Eye (tissue), 1 donor: ENCODE data around the gene CDC42BPA.
A peak's percentile ranks its signal among the peaks of the same experiment; 100 is the strongest.
"Not testable (repeated sequence)": the region's sequence is repeated elsewhere in the genome, so short reads cannot be mapped to it uniquely, and the experiment has no call there.

Source experiments
- DNase-seq: peaks from one replicate; pipeline ENCODE4 v3.0.0-alpha.2; 2015

CDC42BPA gene, protein sequence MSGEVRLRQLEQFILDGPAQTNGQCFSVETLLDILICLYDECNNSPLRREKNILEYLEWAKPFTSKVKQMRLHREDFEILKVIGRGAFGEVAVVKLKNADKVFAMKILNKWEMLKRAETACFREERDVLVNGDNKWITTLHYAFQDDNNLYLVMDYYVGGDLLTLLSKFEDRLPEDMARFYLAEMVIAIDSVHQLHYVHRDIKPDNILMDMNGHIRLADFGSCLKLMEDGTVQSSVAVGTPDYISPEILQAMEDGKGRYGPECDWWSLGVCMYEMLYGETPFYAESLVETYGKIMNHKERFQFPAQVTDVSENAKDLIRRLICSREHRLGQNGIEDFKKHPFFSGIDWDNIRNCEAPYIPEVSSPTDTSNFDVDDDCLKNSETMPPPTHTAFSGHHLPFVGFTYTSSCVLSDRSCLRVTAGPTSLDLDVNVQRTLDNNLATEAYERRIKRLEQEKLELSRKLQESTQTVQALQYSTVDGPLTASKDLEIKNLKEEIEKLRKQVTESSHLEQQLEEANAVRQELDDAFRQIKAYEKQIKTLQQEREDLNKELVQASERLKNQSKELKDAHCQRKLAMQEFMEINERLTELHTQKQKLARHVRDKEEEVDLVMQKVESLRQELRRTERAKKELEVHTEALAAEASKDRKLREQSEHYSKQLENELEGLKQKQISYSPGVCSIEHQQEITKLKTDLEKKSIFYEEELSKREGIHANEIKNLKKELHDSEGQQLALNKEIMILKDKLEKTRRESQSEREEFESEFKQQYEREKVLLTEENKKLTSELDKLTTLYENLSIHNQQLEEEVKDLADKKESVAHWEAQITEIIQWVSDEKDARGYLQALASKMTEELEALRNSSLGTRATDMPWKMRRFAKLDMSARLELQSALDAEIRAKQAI (N-terminal part only)

DNA sequence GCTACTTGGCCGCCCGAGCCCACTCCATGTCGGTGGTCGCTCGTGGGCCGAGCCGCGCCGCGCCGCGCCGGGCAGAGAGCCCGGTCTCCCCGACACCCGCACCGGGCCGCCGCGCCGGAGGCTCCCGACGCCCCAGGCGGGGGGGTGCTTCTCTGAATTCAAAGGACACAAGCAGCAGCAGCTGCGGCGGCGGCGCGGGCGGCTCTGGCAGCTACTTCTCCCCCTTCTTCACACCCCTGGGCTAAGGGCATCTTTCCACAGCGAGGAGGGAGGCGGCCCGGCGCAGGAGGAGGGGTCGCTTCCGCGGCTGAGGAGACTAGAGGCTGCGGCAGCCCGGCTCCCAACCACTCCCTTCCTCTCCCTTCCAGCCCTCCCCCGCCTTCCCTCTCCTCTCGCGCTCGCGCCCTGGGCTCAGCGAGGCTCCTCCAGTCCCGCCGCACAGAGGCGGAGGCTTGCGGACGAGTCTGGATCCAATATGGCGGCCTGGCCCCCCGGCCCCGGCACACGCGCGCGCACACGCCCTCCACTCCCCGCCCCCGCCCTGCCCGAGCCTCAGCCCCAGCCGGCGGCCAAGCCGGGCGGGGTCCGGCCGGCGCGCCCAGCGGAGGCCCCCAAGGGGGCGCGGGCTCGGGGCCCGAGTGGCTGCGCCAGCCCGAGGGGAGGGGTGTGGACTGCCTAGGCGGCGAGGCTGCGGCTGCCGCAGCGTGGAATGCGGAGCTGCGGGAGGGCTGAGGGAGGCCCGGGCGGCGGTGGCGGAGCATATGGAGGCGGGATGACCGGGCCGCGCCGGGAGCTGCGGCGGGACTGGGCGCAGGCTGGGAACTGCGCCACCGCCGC is at the start of gene CDC42BPA:
Gene CDC42BPA (minus strand): TSS at position 477 of the 837 bp plus-strand sequence. CDS start 1,310 bp downstream, outside the sequence.
- peak; percentile 95 for DNase-seq

DNA sequence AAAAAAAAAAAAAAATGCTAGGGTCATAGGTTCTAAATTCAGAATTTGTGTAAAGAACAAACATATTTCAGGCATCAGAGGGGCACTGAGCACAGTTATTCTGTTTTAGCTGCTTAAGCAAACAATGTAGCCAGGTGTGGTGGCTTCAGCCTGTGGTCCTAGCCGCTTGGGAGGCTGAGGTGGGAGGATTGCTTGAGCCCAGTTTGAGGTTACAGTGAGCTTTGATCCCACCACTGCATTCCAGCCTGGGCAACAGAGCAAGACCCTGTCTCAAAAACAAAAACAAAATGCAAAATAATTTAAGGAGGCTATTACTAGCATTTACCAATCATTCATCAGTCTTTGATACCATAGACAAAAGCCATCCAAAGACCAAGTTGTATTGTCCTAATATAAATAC is 49.7 kb upstream of the CDC42BPA start:
- no peak for DNase-seq

DNA sequence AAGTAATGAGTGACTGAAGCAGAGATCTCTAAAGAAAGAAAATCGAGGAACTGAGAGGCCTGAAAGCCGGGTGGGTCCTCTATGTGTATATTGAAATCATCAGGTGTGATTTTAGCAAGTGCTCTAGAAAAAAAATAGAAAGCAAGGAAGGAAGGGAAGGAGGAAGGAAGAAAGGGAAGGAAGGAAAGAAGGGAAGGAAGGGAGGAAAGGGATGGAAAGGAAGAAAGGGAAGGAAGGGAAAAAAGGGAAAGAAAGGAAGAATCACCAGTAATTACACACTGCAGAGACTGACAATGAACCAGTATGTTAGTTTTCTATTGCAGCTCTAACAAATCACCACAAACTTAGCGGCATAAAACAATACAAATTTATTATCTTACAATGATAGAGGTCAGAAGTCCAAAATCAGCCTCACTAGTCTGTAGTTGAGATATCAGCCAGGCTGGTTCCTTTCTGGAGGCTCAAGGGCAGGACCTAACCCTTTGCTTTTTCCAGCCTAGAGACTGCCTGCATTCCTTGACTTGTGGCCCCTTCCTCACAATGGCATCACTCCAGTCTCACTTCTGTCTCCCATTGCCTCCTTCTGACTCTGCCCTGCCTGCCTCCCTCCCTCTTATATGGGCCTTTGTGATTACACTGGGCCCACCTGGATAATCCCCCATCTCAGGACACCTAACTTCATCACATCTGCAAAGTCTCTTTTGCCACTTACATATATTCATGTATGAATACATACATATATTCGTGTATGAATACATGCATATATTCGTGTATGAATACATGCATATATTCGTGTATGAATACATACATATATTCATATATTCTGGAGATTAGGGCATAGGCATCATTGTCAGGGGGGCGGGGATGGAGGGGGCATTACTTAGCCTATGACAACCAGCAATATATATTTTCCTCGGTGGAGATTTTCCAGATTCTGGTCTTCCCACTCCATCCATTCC is 47.5 kb upstream of the CDC42BPA start:
- DNase-seq: no peak

DNA sequence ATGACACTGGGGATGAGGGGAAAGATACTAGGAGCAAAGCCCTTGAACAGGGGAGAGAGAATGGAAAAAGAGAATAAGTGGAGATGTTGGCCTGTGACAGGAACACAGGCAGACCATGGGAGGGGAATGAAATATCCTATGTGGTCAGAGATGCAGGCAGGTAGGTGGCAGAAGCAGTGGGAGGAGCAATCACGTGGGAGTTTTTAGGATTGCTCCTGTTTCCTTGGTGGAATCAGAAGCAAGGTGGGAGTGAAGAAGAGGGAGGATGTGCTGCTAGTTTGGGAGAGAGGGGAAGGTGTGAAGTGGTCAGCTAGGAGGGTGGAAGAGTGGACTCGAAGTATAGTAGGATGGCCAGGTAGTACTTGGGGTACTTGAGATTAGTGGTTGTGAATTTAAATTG is 46.4 kb upstream of the CDC42BPA start:
- no peak for DNase-seq

DNA sequence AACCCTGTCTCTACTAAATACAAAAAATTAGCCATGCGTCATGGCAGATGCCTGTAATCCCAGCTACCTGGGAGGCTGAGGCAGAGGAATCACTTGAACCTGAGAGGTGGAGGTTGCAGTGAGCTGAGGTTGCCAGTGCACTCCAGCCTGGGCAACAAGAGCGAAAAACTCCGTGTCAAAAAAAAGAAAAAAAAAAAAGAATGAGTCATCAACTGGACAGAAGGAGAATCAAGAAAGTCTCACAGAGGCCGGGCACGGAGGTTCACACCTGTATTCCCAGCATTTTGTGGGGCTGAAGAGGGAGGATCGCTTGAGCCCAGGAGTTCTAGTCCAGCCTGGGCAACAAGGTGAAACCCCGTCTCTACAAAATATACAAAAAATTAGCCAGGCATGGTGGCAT is 45.5 kb upstream of the CDC42BPA start:
- no peak for DNase-seq

DNA sequence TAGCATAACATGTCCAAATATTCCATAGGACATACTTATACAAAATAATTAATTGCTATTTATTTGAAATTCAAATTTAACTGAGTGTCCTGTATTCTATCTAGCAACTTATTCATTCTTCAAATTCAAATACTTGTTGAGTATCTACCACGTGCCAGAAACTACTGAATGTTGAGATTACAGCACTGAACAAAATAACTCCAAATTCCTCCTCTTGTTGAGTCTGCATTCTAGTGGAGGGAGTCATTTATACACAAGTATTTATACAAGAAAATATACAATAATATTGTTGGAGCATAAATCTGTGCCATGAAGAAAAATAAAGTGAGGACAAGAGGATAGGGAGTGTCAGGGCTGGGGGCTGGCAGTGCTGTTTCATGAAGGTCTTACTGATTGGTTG is 43.7 kb upstream of the CDC42BPA start:
- DNase-seq: no peak

DNA sequence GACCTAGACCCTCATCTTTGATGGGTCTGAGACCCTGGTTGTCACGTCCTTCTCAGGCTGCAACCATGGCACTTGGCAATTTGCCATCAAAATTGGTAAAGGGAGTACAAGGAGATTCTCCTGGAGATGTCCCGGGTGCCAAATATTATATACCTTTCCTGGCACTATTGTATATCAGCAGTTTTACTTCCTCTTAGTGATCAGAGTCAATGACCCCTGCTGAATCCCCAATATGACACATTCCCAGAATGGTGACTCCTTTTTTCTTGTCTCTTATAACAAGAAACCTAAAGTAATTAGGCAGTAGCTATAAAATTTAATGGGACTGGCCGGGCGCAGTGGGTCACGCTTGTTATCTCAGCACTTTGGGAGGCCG is 39.6 kb upstream of the CDC42BPA start:
- DNase-seq: no peak

DNA sequence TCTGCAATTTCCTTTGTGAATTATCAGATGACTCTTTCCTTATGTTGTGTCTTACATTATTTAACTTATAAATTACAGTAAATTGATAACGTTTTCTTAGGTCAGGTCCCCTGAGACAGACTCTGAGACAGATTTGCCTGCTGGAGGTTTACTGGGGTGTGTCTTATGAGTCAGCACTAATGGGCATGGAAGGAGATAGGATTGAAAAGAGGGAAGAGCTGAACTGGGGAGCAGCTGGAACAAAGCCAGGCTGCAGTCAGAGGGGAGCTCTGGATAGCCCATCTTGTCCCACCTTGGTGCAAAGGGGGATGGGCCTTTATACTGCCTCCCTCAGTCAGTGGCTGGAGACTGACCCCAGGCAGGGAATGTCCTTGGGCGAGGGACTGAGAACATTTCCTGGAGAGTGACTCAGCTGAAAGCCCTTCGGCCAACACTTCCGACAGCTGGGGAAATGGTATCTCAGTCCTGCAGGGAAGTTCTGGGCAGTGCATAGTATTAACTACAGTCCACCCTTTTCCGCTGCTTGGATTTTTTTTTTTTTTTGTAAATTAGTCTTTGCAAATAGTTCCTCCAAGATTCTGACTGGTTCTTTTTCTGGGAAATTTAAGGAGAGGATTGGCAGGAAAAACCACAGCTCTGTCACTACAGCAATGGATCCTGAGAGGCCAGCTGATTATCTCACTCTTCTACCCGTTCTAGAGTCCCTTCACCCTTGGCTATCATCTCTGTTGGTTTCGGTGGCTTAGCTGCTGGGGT is 39.1 kb upstream of the CDC42BPA start:
- peak; percentile 56 for DNase-seq

DNA sequence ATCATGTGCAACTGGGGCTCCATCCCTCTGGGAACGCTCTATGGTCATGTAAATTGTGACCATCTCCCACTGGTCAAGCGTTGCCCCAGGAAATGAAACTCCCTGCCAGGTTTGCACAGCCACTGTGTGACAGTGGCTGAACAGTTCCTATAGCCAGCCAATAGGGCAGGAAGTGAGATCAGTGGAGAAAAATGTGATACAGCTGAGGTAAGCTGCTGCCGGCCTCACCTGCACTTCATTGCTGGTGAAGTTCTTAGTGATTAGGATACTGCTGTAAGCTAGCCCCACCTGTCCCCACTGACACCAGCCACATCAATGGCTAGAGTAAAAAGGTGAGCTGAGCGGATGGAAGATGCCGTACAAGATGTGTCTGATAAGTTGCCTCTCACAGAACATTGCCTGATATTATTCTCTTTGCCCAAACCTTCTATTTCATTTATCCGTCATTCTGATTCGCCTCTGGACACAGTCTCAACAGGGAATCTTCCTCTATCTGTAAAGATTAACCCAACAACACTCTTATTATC is 38.4 kb upstream of the CDC42BPA start:
- no peak for DNase-seq

DNA sequence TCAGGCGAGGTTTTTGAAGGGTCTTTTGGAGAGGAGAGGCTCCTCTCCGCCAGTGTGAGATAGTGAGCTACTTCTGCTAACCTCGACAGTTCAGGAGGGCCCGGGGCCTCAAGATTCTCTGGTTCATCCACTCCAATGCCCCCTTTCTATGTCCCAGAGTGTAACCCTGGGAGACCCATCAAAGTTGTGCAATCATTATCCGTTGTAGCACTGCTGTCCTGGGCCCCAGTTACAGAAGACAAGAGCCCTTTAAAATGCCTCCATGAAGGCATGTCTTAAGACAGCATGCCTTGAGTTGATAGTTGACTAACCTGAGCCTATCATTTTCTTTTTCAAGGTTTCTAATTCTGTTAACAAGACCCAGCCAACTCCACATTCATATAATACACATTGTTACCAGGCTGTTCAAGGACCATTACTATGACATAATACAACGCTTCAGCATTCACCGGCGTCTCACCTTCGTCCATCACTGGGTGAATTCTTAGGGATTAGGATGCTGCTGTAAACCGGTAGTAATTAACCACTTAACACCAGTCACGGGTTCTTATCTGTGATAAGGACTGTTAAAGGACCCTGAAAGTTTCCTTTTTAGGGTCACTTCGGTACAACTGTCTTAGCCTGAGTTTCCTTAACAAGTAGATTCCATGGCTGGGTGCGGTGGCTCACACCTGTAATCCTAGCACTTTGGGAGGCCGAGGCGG is 37.4 kb upstream of the CDC42BPA start:
- DNase-seq: no peak

DNA sequence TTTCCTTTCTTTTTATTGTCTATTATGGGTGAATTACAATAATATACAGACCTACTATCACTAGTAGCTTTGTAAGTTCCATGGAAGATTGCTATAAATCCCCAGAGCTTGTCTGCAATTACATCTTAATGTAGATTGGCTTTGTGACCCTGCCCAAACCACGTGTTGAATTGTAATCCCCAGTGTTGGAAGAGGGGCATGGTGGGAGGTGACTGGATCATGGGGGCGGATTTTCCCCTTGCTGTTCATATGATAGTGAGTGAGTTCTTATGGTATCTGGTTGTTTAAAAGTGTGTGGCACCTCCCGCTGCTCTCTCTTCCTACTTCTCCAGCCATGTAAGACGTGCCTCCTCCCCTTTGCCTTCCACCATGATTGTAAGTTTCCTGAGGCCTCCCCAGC is 34.9 kb upstream of the CDC42BPA start:
- DNase-seq: no peak

DNA sequence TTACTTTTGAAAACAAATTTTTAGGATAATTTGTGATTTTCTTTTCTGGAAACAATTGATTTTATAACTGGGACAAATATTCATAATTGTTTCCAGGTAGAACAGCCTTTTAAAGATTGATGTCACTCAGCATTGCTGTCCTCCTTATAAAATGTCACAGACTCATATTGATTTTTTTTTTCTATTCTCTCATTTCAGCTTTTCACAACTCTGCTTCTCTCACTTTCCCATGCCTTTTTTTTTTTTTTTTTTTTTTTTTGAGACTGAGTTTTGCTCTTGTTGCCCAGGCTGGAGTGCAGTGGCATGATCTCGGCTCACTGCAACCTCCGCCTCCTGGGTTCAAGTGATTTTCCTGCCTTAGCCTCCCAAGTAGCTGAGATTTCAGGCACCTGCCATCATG is 33.9 kb upstream of the CDC42BPA start:
- DNase-seq: not testable (repeated sequence)

DNA sequence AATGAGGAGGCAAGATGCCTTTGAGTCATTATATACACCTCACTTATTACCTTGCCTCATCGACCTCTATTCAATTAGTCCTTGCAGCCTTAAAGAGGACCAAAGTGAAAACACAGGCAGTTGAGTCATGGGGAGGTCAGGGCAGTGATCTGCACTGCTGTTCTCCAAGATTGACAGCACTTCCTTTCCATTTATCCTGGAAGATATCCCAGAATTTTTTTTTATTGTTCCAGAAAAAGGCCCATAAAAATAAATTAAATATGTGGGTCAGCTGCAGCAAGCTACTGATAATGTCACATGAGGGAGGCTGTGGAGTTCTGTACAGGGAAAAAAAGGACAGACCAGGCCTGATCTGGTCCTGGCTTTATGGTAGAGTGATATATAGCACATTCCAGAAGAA is 33.2 kb upstream of the CDC42BPA start:
- DNase-seq: no peak

DNA sequence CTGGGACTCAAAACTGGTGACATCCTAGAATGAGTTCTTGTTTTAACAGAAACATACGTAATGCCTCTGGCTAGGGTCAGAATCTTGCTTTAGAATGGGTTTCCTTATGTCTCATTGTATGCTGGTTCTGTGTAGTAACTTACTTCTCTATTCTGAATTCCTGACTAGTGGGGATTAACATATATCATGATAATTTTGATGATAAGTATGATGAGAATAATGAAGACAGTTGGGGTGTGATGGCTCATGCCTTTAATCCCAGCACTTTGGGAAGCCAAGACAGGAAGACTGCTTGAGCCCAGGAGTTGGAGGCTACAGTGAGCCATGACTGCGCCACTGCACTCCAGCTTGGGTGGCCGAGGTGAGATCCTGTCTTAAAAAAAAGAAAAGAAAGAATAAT is 31.7 kb upstream of the CDC42BPA start:
- DNase-seq: no peak

DNA sequence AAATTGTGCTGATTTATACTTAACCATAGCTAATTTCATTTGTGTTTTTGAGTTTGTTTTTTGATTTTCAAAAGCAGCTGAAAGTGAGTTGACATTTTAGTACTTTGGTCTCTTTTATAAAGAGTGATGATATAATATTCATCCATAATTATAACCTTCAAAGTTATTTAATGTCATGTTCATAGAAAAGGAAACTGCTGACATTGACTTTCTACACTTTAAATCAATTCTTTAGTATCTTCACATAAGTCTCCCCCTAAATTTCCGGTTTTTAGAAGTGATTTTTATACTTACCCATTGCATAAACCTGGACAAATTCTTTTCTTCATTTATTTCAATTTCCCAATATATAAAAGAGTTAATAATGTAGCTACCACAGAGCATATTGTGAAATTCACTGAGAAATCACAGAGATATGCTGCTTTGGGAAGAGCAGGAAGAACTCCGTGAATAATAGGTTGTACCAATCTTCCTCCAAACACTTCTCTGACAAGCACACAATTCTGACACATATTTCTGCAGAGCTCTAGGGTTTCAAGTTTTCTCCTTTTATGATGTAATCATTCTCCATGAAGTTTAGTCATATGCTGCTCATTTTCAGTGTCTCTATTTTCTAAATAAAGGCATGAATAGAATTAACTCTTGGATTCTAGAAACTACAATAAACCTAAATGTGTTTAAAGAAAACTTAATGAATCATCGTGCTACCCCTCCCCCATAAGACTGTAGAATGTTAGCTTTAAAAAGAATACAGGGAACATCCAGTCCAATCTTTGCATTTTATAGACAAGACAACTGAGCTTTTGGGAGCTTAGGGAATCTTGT is 25.6 kb upstream of the CDC42BPA start:
- peak; percentile 50 for DNase-seq

DNA sequence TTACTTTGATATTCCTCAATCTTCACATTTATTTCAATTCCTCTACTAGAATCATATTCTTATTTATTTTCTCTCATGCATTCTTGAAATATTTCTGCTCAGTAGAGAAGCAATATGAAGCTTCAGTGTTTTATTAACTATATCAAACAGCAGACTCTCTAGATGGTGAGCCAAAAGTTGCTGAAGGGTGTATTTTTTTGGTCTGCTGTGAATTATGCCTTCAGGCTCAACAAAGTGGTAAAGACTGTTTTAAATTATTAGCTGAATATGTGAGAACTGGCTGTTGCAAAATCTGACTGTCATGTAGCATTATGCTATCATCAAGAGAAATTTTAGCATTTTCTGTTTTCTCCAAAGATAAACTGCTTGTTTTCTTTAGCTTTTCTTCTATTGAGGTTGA is 24.9 kb upstream of the CDC42BPA start:
- DNase-seq: peak; percentile 16

DNA sequence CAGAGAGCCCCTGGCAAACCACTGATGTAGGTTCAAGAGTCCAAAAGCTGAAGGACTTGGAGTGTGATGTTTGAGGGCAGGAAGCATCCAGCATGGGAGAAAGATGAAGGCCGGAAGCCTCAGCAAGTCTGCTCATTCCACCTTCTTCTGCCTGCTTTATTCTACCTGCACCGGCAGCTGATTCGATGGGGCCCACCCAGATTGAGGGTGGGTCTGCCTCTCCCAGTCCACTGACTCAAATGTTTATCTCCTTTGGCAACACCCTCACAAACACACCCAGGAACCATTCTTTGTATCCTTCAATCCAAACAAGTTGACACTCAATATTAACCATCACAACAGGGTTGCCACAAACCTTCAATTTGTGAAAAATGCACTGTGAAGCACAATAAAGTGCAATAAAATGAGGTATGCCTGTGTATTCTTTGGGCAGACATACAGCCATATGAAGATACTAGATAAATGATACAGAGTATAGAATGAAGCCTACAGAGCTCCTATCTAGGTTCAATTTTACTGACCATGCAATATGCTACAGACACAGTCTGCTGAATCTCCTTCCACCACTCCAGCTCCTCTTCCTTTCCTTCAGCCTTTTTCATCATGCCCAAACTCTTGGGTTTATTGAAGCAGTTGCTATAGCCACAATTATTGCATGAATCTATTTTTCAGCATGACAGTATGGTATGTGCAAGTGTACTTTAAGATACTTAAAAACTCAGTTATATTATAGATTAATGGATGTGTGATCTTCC is 24.0 kb upstream of the CDC42BPA start:
- DNase-seq: no peak

DNA sequence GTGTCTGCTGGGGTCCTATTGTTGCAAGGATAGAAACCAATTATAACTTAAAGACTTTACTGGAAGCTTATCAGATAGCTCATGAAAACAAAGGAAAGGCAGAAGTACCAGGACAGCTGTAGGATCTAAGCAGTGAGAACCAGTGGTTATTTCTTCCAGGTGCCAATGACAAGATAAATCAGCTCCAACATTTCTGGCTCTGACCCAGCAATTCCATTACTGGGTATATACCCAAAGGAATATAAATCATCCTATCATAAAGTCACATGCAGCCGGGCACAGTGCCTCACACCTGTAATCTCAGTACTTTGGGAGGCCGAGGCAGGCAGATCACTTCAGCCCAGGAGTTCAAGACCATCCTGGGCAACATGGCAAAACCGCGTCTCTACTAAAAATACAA is 17.8 kb upstream of the CDC42BPA start:
- DNase-seq: not testable (repeated sequence)
